Embryonic facial prominence (tissue), 1 donor: ENCODE measurements around the gene LHX3.
"Not testable (repeated sequence)": the region's sequence is repeated elsewhere in the genome, so short reads cannot be mapped to it uniquely, and the experiment has no call there.

Experiments
- DNase-seq: peaks from one replicate; pipeline ENCODE4 v3.0.0-alpha.2; 2016; ENCODE audit errors: extremely low spot score

The LHX3 gene

DNA sequence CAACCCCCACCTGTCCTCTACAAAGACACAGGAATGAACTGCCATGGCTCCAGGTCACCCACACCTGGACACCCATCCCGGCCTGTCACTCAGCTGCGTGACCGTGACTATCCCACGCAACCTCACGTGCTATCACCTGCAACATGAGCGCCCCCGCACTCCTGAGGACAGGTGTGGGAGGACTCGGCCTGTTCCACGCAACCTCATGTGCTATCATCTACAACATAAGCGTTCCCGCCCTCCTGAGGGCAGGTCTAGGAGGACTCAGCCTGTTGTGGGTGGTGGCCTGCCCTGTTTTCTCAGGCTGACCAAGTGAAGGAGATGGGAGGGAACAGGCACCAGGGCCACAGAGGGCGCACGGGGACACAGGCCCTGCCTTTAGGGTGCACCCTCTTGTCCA, 36.6 kb upstream of the LHX3 start:
- no peak for DNase-seq

- no peak for DNase-seq
Observed at GRCh38 chr9:136240941-136241340, 36.0 kb upstream of the LHX3 start.

GRCh38 chr9:136239983-136240330, 35.0 kb upstream of the LHX3 start:
- DNase-seq = no peak

DNA sequence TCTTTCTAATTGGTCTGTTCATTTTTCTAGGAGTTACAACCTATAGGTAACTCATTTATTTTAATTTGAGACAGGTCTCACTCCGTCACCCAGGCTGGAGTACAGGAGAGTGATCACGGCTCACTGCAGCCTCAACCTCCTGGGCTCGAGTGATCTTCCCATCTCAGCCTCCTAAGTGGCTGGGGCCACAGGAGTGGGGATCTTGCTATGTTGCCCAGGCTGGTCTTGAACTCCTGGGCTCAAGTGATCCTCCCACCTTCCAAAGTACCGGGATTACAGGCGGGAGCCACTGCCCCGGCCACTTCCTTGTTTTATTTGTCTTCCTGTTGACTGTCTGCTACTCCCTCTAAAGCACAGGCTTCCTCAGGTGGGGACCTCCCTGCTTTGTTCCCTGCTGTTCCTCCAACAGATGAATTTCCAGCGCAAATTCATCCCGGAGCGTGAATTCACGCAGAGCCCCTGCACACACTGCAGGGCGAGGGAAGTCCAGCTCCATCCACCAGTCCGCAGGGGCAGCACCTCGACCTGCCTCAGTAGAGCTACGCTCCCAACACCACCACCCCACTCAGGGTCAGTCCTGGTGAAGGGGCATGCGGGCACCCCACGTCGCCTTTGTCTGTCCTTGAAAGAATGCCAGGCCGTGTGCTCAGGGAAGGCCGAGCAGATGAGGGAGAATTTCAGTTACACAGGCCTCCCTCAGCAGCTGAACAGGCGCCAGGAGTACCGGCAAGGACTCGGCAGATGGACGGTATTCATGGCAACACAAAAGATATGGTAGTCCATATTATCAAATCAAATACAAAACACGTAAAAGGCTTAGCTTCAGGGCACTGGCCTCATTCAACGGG, 34.4 kb upstream of the LHX3 start:
- DNase-seq = no peak

DNA sequence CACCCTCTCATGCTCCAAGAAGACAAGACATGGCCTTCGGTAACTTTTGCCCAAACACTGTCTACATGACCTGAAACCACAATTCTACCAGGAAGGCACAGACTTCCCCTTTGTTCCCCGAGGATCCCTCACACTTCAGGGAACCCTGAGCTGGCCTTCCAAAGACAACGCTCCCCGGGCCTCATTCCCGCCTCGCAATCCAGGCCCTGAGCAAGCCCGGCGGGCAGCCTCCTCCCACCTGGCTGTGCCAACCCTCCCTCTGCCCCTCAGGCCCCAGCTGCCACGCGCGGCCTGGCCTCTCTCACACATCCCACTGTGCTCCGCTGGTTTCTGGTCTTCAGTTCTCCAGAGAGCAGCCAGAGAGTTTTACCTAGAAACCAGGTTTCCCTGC, 33.4 kb upstream of the LHX3 start:
- no peak for DNase-seq

DNA sequence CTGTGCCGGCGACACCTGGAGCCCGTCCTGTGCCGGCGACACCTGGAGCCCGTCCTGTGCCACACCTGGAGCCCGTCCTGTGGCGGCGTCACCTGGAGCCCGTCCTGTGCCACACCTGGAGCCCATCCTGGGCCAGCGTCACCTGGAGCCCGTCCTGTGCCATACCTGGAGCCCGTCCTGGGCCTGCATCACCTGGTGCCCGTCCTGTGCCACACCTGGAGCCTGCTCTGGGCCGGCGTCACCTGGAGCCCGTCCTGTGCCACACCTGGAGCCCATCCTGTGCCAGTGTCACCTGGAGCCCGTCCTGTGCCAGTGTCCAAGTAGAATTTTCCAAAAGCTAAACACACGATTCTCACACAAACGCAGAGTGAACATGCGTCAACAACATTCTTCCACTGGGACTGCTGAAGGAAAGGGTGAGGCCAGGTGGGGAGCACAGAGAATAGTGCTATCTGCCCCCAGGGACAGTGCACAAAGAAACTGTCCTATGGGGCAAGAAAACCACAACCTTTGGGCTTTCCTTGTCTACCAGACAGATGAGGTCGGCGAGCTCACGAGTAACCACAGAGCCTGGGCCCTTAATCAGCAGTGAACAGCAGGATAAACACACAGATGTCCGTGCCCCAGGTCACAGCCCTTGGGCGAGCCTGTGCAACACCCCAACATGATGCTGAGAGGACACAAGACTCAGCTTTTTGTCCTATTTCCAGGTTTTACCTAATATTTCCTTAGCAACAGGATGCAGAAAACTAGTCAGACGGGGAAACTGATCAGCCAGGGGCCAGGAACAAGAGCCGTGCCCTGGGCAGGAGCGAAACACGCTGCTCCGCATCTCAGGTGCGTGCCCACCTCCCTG, 32.8 kb upstream of the LHX3 start:
- DNase-seq = no peak

- not testable (repeated sequence) for DNase-seq
Observed at GRCh38 chr9:136236471-136237410, 31.8 kb upstream of the LHX3 start.

DNA sequence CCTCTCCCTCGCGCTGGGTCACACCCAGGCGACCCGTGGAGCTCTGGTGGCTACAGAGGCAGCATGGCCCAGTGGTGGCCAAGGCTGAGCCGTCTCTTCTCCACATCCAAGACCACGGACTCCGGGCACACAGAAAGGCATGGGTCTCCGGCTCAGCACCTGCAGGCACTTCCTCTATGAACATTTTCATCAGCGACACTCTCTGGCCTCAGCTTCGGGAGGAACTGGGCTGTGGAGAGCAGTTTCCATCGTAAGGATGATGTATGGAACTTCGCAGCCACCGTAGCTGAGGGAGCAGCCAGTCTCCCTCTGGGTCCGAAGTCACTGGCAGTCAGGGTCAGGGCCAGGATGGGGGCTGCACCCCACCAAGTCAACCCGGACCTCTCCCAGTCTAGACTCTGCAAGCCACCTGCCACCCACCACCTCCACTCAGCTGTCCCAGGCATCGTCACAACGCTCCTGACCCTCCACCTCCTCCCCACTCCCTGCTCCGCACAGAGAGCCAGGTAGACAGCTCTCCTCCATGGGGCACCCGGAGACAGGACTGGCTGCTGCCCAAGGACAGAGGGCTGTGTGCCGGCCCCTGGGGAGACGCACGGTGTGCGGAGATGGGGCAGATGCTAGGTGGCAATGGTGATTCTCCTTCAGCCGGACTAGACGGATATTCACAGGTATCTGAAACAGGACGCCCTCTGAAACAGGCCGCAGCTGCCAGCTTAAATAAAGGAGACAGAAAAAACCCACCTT, 31.0 kb upstream of the LHX3 start:
- DNase-seq = no peak

DNA sequence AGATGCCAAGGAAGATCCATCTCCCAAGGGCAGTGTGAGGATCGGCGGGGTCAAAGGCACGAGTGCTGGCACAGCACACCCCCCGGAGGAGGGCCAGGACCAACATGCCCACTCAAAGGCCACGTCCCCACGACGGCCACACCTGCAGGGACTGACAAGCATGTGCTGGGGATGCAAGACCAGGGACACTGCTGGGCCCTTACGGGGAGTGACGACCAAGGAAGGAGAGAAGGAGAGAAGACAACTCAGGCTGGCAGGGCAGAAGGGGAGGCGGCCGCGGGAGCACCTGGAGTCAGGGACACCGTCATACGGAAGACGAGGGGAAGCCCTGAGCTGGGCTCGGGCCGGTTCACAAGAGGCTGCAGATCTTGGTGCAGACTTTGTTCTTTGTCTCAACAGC, 30.2 kb upstream of the LHX3 start:
- no peak for DNase-seq

GRCh38 chr9:136234597-136234996, 29.7 kb upstream of the LHX3 start:
- DNase-seq = no peak

GRCh38 chr9:136233868-136234267, 28.9 kb upstream of the LHX3 start:
- no peak for DNase-seq

- DNase-seq = no peak
Observed at GRCh38 chr9:136233411-136233810, 28.5 kb upstream of the LHX3 start.

DNA sequence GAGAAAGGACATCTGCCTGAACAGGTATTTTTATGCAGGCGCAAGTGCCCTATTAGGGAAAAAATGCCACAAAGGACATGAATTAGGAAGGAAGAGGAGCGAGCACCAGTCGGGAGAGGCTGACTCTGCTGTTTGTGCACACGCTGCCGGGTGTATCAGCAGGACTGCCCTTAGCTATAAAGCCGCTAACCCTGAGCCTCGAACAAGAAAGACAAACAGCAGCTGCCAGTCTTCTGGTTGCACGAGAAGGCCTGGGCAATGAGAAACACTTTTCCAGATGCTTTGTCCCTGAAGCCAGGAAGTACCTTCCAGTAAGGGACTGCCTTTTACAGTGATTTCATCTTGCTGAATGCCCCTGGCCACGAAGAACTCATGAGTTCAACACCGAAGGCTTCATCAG, 28.0 kb upstream of the LHX3 start:
- no peak for DNase-seq

GRCh38 chr9:136231478-136232297, 26.8 kb upstream of the LHX3 start:
- no peak for DNase-seq

GRCh38 chr9:136230773-136231172, 25.8 kb upstream of the LHX3 start:
- no peak for DNase-seq

GRCh38 chr9:136230365-136230764, 25.4 kb upstream of the LHX3 start:
- no peak for DNase-seq

DNA sequence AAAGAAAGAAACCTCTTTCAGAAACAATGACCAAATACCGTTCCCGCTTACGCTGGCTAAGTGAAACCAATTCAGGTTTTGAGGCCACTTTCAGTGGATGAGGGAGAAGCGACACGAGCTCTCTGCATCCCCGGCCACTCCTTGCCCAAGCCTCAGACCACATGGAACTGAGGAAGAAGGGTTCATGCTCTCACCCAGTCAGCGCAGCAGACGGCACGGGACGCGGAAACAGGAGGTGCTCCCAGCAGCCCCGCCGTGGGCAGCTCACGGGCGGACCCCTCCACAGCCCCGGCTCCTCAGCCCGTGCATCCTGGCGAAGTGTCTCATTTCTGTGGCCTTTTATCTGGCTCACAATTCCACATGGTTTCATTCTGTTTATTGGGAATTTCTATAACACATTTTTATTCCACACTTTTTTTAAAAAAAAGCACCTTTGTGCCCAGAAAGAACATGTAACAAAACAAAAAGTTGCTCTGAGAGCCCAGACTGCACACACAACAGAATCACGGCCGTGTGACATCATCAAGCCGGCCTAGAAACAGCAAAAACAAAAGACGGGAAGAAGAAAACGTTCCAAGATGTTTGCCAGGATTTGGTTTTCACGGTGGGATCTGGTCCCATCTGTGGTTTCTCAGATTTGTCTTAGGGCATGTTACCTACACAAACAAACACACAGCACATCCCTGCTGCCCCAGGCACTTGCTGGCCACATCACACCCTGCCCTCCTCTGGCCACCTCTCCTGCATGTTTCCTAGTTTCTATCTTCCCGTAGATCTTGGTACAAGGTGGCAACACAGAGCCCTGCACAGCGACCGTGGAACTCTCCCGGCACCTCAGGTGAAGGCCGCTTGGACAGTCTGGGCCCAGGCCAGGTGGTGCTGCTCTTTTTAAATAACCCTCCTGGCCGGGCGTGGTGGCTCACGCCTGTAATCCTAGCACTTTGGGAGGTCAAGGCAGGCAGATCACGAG, 24.5 kb upstream of the LHX3 start:
- DNase-seq = no peak

GRCh38 chr9:136228107-136228875, 23.4 kb upstream of the LHX3 start:
- no peak for DNase-seq
